Smooth muscle cell (in vitro differentiated cells): ENCODE results near the gene PDCD2L. TPM values are rescaled to one million over a fixed set of nuclear protein-coding genes. Genes with fewer than 3 reads are reported as not detected.

Experiments used
- DNase-seq: peaks from one replicate; lab custom pipeline; 2025; ENCODE audit not compliant: unreplicated experiment; lab: John Stamatoyannopoulos, UW
- H2AFZ ChIP-seq: fragments of 200-600 bp; sonication (generic); 2 replicates; pipeline ENCODE4 v1.6.0; 2016; ENCODE audit warnings: antibody characterized with exemption, low read depth, mild to moderate bottlenecking
- H3F3A ChIP-seq: fragments of 200-600 bp; sonication (generic); 2 replicates; pipeline ENCODE4 v1.6.0; 2017; ENCODE audit warnings: antibody characterized with exemption, low read depth
- H3K27ac ChIP-seq: fragments of 200-600 bp; sonication (generic); 2 replicates; pipeline ENCODE4 v1.5.1; 2016; ENCODE audit warnings: low read depth, mild to moderate bottlenecking
- H3K27me3 ChIP-seq: fragments of 200-600 bp; sonication (generic); 2 replicates; pipeline ENCODE4 v1.6.1; 2016; ENCODE audit warnings: low read depth, mild to moderate bottlenecking
- H3K36me3 ChIP-seq: fragments of 200-600 bp; sonication (generic); 2 replicates; pipeline ENCODE4 v1.5.1; 2016; ENCODE audit warnings: low read depth
- H3K4me1 ChIP-seq: fragments of 200-600 bp; sonication (generic); 2 replicates; pipeline ENCODE4 v1.5.1; 2016; ENCODE audit warnings: low read depth
- H3K4me2 ChIP-seq: fragments of 200-600 bp; sonication (generic); 2 replicates; pipeline ENCODE4 v1.6.0; 2016; ENCODE audit warnings: mild to moderate bottlenecking
- H3K4me3 ChIP-seq: fragments of 200-600 bp; sonication (generic); 2 replicates; pipeline ENCODE4 v1.5.1; 2016; ENCODE audit warnings: mild to moderate bottlenecking
- H3K79me2 ChIP-seq: fragments of 200-600 bp; sonication (generic); 2 replicates; pipeline ENCODE4 v1.6.0; 2016; ENCODE audit warnings: low read depth, mild to moderate bottlenecking
- H3K9ac ChIP-seq: fragments of 200-600 bp; sonication (generic); 2 replicates; pipeline ENCODE4 v1.6.0; 2016; ENCODE audit warnings: low read depth
- H3K9me3 ChIP-seq: fragments of 200-600 bp; sonication (generic); replicated peaks from 2 replicates; pipeline ENCODE4 v1.5.1; 2016; ENCODE audit warnings: low read depth
- H4K20me1 ChIP-seq: fragments of 200-600 bp; sonication (generic); 2 replicates; pipeline ENCODE4 v1.6.0; 2016; ENCODE audit warnings: low read depth
- WGBS: methylation state at CpG from one replicate; pipeline ENCODE4 v1.1.7; 2016; ENCODE audit warnings: low lambda C conversion rate; 5-methylcytosine and 5-hydroxymethylcytosine counted together
- polyA plus RNA-seq: library from polyadenylated mRNA; unstranded; fragments of >200 nt; fragmentation: Nextera tagmentation; extraction: Ambion mirVana; gene quantifications from 2 replicates; pipeline ENCODE4 v1.2.1, GENCODE V29; 2016
- total RNA-seq: library from RNA; depleted of rRNA; stranded (reverse); fragments of >200 nt; gene quantifications from 2 replicates; pipeline ENCODE4 v1.2.3, GENCODE V29; 2014
- TF ChIP-seq, protein P1 (sequence below): fragments of 200-600 bp; sonication (generic); IDR thresholded peaks from 2 replicates; pipeline ENCODE4 v1.5.1; 2017; ENCODE audit warnings: borderline replicate concordance, mild to moderate bottlenecking, antibody characterized with exemption; ENCODE audit not compliant: insufficient read depth, poor library complexity, severe bottlenecking

PDCD2L gene, protein sequence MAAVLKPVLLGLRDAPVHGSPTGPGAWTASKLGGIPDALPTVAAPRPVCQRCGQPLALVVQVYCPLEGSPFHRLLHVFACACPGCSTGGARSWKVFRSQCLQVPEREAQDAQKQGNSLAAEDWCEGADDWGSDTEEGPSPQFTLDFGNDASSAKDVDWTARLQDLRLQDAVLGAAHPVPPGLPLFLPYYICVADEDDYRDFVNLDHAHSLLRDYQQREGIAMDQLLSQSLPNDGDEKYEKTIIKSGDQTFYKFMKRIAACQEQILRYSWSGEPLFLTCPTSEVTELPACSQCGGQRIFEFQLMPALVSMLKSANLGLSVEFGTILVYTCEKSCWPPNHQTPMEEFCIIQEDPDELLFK
- total RNA-seq (6.0 and 14.5 TPM in 2 replicates), polyA plus RNA-seq (4.3 and 4.4 TPM in 2 replicates)

DNA sequence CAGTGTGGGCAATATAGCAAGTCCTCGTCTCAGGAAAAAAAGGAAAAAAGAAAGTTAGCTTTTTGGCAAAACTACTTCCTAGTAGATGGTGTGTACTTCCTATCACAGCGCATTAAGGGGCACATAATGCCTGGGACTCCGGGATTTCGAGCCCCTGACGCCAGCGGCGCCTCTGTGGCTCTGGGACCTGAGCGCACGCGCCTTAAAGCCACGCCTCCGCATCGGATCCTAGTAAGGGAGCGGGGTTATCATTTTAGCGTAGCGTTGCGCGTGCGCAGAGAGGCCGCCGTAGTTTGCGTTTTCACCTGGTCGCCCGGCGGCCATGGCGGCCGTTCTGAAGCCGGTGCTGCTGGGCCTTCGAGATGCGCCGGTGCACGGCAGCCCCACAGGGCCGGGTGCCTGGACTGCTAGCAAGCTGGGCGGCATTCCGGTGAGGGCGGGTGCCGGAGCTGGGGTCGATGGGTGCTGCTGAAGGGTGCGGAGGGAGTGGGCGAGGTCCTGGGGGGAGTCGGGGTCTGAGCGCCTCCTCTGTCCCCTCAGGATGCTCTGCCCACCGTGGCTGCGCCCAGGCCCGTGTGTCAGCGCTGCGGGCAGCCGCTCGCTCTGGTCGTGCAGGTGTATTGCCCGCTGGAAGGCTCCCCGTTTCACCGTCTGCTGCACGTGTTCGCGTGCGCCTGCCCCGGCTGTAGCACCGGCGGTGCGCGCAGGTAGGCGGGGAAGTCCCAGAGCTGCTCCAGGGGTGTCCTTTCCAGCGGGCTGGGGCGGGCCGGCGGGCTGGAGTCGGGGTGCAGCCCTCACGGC lies at the start of gene PDCD2L:
Gene PDCD2L (plus strand): TSS at position 291 of the 801 bp plus-strand sequence. CDS start 32 bp downstream, at position 323.
- Histone ChIP-seq H2AFZ (peak within 1 kb of the TSS; percentile 91), H3K27ac (no peak within 1 kb of the TSS), H3K9me3 (no peaks in the 10 kb centered on the region), H4K20me1 (no peaks in the 10 kb centered on the region), H3F3A (no peaks in the 10 kb centered on the region), H3K27me3 (no peaks in the 10 kb centered on the region), H3K4me1 (no peaks in the 10 kb centered on the region), H3K4me3 (peak within 1 kb of the TSS; percentile 65), H3K36me3 (no peaks in the 10 kb centered on the region), H3K79me2 (peaks cover 3% of the 10 kb centered on the region), H3K4me2 (peak within 1 kb of the TSS; percentile 98), H3K9ac (peak within 1 kb of the TSS; percentile 56)
- WGBS = 2% methylated on average over 47 of the region's 69 CpGs
- peak; percentile 49 for DNase-seq
- TF ChIP-seq, protein P1, sequence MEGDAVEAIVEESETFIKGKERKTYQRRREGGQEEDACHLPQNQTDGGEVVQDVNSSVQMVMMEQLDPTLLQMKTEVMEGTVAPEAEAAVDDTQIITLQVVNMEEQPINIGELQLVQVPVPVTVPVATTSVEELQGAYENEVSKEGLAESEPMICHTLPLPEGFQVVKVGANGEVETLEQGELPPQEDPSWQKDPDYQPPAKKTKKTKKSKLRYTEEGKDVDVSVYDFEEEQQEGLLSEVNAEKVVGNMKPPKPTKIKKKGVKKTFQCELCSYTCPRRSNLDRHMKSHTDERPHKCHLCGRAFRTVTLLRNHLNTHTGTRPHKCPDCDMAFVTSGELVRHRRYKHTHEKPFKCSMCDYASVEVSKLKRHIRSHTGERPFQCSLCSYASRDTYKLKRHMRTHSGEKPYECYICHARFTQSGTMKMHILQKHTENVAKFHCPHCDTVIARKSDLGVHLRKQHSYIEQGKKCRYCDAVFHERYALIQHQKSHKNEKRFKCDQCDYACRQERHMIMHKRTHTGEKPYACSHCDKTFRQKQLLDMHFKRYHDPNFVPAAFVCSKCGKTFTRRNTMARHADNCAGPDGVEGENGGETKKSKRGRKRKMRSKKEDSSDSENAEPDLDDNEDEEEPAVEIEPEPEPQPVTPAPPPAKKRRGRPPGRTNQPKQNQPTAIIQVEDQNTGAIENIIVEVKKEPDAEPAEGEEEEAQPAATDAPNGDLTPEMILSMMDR = no peak

DNA sequence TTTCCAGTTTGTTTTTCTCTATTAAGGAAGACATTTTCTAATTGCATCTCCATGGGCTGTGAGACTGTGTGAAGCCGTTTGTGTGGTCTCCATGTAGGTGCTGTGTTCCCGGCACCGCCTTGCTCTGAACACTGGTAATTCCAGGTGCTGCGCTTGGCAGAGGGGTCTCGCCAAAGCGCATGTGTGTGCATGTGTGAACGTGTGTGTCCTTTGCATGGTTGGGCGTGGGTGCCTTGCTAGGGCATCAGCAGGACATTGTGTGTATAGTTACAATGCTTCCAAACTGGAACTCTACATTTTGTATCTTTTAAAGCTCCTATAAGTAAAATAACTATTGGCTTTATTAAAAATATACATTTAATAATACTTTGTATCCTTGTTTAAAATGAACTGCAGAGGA lies 49.0 kb upstream of the PDCD2L start:
- H3K4me1 ChIP-seq = peaks cover 4% of the 10 kb centered on the region
- no peaks in the 10 kb centered on the region for H3K36me3 ChIP-seq
- no peaks in the 10 kb centered on the region for H3F3A ChIP-seq
- H3K9me3 ChIP-seq = no peaks in the 10 kb centered on the region
- 98% methylated on average over 8 of the region's 8 CpGs for WGBS
- no peak overlapping the region for H2AFZ ChIP-seq
- H3K27ac ChIP-seq = no peak overlapping the region
- H3K79me2 ChIP-seq = no peaks in the 10 kb centered on the region
- H3K9ac ChIP-seq = no peak overlapping the region
- H4K20me1 ChIP-seq = no peaks in the 10 kb centered on the region
- TF ChIP-seq, protein P1 = no peak
- H3K4me3 ChIP-seq = no peak overlapping the region
- no peak for DNase-seq
- H3K27me3 ChIP-seq = no peaks in the 10 kb centered on the region
- H3K4me2 ChIP-seq = no peak overlapping the region

DNA sequence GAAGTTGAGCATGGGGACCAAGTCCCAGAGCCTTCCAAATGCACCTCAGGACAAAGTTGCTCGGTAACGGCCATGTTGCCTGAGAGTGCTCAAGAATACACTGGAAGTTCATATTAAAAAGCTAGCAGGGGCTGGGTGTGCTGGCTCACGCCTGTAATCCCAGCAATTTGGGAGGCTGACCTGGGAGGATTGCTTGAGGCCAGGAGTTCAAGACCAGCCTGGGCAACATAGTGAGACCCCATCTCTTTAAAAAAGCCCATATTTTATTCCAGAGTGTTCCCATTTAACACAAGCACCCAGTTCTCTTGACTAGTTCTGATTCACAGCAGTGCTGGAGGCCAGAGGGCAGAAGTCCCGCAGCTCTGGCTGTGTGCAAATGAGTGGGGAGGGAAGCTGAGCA lies 47.3 kb upstream of the PDCD2L start:
- 98% methylated on average over 4 of the region's 4 CpGs for WGBS
- H4K20me1 ChIP-seq = no peaks in the 10 kb centered on the region
- TF ChIP-seq, protein P1 = no peak

More for the DNA sequence above, 47.3 kb upstream of the PDCD2L start:
- H3K4me1 ChIP-seq = peaks cover 4% of the 10 kb centered on the region
- DNase-seq = no peak
- no peaks in the 10 kb centered on the region for H3K27me3 ChIP-seq
- H3K9me3 ChIP-seq = no peaks in the 10 kb centered on the region
- H3K4me2 ChIP-seq = no peak overlapping the region
- no peaks in the 10 kb centered on the region for H3F3A ChIP-seq
- no peak overlapping the region for H3K4me3 ChIP-seq
- no peak overlapping the region for H3K9ac ChIP-seq
- H3K36me3 ChIP-seq = no peaks in the 10 kb centered on the region
- H3K27ac ChIP-seq = no peak overlapping the region
- H2AFZ ChIP-seq = no peak overlapping the region
- H3K79me2 ChIP-seq = no peaks in the 10 kb centered on the region
